Stimulated activated CD4-positive, alpha-beta T cell treated with anti-CD3 and anti-CD28 coated beads, Interleukin-1b, Interleukin-23, amount 100 ng/mL, for 48 hours (primary cell): ENCODE data around the gene XRCC1.
A peak's percentile ranks its signal among the peaks of the same experiment; 100 is the strongest.
"Not testable (repeated sequence)": the region's sequence is repeated elsewhere in the genome, so short reads cannot be mapped to it uniquely, and the experiment has no call there.

Experiments
- DNase-seq: peaks from one replicate; pipeline ENCODE4 v3.0.0-alpha.2; 2020

Gene XRCC1

DNA sequence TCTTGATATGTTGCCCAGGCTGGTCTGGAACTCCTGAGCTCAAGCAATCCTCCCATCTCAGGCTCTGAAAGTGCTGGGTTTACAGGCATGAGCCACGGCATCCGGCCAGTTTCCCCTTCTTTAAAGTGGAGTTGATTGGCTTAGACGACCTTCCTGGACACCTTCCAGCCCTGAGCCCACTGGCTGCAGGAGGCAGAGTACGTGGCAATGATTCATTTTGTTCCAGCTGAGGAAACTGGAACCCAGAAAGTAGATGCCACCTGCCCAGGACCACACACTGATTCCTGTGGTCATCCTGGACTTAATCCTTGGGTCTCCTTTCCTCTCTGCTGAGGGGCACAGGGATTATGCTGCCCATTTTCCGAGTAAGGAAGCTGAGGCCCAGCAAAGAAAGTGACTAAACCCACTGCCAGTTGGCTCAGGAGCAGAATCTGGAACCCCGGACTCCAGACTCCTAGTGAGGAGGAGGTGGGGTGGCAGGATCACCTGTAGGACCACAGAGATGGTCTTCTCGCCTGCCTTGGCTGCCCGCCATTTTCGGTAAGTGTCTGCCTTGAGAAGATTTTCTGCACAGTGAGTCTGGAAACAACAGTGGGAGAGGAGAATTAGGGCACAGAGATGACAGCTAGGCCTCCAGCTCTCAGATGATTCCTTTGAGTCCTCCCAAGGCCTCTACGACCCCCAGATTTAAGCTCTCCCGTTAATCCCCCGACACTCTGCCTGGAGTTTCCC is 737 bp downstream of the XRCC1 start:
- DNase-seq = no peak

DNA sequence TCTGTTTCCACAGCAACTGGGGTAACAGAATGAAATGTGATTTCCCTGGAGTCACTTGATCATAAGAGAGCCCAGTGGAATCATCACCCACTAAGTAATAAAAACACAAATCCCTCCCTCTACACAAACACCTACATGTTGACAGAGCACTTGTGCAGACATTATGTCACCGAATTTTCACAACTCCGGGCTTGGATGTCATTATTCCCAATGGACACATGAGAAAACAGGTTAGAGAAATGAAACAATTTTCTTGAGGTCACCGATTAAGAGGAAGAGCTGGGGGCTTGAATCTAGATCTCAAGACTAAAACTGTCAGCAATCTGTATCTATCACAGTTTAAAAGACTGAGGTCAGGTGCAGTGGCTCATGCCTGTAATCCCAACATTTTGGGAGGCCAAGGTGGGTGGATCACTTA is 3.1 kb downstream of the XRCC1 start:
- no peak for DNase-seq

DNA sequence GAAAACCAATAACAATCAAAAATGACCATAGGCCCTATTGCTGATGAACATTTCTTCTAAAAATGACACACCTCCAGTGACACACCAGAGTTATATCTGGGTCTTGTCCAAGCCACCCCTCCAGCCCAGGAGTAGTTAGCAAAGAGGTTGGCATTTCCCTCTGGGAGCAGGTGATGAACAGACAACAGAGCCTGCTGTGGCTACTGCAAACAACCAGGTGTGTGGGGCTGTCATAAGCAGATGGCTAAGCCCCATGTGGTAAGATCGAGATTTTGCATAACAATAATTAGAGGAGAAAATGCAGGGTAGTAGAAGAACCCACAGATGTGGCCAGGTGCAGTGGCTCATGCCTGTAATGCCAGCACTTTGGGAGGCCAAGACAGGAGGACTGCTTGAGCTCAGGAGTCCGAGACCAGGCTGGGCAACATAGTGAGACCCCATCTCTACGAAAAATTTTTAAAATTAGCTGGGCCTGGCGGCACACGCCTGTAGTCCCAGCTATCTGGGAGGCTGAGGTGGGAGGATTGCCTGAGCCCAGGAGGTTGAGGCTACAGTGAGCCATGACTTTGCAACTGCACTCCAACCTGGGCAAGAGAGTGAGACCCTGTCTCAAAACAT is 5.0 kb downstream of the XRCC1 start:
- no peak for DNase-seq

DNA sequence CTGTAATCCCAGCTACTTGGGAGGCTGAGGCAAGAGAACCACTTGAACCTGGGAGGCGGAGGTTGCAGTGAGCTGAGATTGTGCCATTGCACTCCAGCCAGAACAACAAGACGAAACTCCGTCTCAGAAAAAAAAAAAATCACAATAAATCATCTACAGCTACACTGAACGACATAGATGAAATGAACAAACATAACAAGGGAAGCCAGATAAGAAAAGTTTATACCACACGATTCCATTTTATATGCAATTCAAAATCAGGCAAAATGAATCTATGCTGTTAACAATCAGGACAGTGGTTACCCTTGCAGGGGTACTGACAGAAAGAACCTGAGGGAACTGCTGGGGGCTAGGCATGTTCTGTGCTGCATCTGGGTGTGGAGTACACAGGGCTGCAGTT is 5.7 kb downstream of the XRCC1 start:
- DNase-seq = no peak

DNA sequence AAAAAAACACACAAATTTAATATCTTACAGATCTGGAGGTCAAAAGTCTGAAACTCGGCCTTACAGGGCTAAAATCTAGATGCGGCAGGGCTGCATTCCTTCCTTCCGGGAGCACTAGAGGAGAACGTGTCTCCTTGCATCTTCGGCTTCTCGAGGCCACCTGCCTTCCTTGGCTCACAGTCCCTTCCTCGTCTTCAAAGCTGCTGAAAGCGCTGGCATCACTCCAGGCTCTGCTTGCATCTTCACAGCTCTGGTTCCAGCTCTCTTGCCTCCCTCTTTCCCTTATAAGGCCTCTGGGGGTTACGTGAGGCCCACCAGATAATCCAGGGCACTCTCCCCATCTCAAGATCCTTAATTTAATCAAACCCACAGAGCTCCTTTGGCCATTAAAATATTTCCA is 10.5 kb downstream of the XRCC1 start:
- DNase-seq = no peak

DNA sequence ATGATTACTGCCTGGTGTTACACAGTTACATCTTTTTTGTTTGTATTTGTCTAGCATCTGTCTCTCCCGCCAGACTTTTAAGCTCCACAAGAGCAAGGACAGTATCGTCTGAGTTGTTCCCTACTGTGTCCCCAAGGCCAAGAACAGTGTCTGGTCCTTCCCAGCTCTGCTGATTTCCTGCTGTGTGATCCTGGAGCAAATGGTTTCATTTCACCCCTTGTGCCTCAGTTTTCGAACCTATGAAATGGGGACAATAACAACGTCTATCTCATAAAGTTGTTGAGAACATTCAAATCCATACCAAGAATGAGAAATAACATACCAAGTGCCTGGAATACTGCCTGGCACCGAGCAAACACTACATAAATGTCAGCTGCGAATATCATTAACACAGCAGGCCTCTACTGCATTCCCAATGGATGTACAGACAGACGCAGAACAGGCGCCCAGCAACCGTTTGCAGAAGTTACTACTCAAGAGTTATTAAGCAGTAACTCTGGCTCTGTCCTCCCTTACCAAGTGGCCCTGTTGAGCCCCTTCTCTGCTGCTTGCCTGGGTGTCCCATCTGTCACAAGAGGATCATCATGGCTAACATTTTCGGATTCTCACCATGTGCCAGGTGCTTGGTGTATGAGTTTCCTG is 11.4 kb downstream of the XRCC1 start:
- DNase-seq = no peak

DNA sequence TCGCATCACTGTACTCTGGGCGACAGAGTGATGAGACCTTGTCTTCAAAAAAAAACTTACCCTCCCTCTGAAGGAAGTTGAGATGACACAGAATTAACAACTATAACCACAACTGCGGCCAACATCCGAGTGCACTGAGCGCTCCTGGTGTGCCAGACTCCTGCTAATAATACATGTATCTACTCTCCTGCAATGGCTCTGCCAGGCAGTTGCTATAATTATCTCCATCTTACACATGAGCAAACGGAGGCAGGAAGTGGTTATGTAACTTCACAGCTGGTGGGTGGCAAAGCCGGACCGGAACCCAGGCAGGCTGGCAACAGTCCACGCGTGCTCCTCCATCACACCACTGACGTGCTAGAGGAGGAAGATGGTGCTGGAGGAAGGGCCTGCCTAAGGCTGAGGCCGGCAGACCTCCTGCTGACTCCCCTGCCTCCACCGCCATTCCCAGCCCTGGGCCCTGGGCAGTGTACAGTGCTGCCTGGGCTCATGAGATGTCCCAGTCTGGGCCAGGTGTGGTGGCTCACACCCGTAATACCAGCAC is 12.6 kb downstream of the XRCC1 start:
- peak; percentile 72 for DNase-seq

DNA sequence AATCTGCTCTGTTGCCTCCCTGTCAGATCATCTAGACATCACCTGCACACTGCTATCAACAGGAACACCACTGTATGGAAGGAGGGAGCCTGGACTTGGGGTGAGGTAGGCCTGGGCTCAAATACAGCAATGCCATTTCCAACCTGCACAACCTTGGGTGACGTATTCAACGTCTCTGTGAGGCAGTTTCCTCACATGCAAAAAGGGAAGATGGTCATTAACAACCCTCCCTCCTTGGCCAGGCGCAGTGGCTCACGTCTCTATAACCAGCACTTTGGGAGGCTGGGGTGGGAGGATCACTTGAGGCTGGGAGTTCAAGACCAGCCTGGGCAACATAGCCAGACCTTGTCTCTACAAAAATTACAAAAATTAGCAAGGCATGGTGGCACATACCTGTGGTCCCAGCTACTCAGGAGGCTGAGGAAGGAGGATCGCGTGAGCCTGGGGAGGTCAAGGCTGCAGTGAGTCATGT is 13.1 kb downstream of the XRCC1 start:
- DNase-seq = no peak

DNA sequence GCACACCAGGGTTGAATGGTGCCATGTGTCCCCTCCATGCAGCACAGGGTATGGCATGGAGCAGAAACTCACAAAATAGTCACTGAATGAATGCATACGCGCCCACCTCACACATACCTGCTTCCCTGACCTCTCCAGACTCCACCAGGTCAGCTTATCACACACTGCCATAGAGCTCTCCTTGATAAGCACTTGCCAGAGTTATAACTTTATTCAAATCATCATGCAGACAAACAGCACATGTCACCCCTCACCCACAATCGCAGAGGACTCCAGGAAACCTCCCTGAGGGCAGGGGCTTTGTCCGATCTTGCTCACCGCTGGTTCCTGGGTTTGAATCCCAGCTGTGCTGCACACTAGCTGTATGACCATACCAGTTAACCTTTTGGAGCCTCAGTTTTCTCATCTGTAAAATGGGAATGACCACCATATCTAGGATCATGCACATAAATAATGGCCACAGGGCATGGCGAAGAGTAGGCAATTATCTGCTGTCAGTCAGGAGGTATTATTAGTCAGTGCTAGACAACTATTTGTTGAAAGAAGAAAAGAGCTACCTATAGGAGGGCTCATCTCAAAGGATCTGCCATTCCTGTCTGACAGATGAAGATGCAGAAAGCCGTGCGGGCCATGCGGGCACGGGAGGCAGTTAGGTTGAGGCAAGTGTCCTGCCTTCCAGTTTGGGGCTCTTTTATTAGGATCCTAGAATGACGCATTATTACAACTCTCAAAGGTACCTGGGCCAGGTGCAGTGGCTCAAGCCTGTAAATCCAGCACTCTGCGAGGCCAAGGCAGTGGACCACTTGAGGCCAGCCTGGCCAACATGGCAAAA is 14.0 kb downstream of the XRCC1 start:
- no peak for DNase-seq

DNA sequence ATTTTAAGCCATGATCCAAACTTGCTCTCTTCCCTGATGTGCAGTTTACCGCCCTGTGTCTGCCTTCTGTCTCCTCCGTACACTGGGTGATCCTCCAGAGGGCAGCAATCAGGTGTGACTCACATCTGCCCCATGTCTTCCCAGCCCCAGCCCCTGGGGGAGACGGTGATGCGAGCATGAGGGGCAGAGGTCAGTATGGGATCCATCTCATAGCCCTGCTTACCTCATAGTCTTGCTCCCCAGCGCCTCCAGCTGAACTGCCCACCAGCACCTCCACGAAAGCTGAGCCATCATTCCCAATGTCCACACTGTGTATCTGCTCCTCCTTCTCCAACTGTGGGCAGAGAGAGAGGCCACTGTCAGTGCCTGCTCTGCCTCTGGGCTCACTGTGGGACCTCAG is 14.6 kb downstream of the XRCC1 start:
- DNase-seq = no peak

DNA sequence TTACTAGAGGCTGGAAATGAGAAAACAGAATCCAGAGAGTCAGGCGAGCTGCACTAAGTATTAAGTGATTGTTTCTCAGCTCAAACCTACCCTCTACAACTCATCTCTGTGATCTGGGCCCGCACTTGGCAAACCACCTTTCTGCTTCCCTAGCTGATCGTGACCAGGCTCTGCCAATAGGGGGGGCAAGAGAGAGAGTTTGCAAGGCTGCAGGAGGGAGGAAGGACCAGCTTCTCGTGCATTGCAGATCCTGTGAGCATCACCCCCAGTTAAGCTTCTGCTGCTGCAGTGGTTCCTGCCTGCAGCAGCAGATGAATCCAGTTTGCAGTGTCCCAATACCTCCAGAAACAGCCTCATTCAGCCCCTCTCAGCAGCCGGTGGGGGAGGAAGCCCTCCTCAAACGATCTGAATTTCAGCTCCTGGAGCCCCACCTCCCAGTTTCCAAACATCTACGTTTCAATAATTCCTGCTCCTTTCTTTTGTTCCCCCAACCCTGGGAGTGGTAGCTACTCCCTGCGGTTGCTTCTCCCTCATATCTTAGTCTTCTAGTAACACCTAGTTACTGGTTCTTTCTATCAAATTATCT is 20.0 kb downstream of the XRCC1 start:
- peak; percentile 80 for DNase-seq

DNA sequence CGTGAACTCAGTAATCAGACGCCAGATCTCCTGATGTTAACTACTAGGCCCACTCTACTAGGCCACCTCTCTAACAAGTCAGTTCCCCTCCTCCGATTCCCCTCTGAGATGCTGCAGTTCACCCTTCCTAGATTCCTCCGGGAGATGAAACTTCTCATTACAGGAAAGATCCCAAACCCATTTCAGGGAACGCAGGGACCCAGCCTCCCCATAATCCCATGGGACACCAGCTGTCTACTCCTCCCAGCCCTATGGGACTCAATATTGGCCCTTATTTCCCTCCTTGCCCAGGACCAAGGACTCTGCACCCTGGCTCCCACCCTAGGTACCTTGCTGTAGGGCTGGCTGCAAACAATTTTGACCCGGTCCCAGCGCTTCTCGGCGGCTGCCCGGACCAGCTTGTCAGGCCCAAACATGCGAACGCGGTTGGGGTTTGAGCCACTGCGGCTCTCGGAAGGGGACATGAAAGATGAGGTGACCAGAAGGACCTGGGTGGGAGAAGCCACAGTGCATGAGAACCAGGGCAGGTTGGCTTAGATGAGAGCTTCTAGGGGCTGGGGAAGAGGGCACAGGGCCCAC is 20.9 kb downstream of the XRCC1 start:
- no peak for DNase-seq

DNA sequence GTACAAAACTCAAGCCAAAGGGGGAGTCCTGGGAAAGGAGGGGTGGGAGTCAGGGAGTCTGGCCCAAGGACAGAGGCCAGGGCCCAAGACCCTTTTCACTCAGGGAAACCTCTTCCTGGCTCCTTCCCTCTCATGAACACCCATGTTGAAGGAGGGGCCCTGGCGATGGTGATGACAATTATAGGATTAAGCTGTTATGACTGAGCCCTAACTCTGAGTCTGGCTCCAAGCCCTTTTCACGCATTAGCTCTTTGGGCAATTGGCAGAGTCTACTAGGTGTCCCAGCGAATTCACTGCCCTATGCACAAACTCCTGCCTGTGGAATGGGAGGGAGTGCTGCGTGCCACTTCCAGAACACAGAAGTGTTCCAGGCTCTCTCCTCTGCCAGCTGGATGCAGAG is 21.7 kb downstream of the XRCC1 start:
- no peak for DNase-seq

DNA sequence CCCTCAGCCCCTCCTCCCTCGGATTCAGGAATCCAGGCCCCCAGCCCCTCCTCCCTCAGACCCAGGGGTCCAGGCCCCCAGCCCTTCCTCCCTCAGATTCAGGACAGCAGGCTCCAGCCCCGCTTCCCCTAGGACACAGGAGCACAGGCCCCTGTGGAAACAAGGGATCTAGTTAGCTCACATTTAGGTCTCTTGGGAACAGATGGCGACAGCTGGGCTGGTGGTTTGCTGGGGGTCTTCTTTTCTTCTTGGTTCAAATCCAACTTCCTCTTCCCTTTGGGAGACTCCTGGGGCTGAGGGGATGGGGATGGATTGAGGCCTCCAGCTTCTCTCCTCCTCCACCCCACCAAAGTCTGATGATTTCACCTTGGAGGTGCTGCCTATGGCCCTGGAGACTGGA is 22.7 kb downstream of the XRCC1 start:
- DNase-seq = no peak

DNA sequence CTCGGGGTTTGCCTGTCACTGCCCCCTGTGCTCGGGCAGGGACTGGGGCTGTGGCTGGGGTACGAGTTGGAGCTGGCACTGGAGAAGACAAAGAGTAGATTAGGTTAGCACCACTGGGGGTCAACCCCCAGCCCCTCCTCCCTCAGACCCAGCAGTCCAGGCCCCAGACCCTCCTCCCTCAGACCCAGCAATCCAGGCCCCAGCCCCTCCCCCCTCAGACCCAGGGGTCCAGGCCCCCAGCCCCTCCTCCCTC is 23.2 kb downstream of the XRCC1 start:
- no peak for DNase-seq

DNA sequence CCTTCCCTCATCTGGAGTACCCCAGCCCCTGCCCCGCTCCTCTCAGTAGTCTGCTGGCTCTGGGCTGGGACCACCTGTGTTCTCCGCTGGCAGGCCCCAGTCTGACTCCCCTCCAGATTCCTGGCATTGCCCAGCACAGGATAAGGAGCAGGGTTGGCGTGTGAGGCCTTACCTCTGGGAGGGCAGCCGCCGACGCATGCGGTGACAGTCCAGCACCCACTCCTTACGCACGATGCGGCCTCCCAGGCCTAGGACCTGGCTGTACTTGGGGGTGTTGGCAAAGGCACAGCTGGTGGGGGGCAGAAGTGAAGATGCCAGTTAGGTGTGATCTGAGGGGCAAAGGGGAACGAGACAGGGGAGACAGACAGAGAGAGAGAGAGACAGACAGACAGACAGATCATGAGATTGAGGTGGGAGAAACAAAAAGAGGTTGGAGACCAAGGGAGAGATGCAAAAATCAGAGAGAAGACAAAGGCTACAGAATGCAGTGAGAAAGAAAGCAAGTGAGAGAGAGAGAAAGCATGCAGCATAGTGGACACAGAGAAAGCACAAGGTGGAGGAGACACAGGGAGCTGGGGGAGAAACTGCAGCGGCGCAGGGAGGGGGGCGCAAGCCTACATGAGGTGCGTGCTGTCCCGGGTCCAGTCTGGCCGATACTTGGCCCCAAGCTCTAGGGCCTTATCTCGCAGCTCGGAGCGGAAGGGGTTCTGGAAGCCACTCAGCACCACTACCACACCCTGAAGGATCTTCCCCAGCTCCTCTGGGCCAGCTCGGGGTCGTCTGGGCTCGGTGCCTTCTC is 23.7 kb downstream of the XRCC1 start:
- DNase-seq = no peak

DNA sequence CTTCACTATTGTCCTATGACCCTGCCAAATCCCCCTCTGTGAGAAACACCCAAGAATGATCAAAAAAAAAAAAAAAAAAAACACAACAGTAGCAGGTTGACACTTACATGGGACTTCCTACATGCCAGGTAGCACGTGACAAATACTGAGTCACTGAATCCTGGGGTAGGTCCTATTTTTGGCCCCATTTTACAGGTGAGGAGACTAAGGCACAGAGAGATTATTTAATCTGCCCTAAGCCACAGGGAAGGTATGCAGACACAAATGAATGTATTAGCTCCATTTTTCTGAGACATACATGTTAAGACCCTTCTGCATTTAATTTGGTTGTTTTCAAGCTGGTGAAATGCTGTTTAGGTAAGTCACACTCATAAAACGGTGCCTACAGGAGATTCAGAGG is 26.6 kb downstream of the XRCC1 start:
- no peak for DNase-seq

DNA sequence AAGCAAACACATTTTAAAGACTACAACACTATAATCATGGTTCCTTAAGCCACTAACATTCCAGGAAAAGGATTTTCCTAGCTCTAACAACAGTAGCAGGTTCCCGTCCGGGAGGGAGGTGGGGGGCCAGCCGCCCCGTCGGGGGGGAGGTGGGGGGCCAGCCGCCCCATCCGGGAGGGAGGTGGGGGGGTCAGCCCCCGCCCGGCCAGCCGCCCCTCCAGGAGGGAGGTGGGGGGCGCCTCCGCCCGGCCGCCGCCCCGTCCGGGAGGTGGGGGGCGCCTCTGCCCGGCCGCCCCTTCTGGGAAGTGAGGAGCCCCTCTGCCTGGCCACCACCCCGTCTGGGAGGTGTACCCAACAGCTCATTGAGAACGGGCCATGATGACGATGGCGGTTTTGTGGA is 27.4 kb downstream of the XRCC1 start:
- DNase-seq = not testable (repeated sequence)

DNA sequence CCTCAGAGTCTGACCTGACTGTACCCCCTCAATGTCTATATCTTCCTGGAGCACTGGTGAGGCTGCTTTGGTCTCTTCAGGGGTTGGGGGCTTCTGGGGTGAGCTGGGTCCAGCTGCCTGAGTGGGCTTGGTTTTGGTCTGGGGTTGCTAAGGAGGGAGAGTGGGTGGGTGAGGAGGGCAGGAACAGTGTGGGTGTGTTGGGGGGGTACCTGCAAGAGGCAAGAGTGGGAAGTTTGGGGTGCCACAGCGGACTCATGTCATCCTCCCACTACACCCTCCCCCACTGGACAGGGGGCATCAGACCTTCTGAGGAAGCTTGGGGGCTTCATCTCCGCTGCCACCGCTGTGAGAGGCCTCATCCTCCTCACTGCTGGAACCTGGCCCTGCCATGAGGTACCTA is 28.7 kb downstream of the XRCC1 start:
- no peak for DNase-seq

DNA sequence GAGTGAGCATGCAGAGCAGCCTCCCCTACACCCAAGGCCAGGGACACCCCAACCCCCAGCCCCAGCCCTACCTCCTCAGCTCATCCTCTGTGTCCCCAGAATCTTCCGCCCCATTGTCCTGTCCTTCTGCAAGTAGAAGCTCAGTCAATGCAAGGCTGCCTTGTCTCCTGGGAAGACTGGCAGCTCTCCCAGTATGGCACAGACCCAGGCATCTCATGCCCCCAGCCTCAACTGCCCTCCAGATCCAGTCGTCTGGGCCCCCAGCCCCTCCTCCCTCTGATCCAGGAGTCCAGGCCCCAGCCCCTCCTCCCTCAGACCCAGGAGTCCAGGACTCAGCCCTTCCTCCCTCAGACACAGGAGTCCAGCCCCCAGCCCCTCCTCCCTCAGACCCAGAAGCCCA is 29.3 kb downstream of the XRCC1 start:
- DNase-seq = no peak

DNA sequence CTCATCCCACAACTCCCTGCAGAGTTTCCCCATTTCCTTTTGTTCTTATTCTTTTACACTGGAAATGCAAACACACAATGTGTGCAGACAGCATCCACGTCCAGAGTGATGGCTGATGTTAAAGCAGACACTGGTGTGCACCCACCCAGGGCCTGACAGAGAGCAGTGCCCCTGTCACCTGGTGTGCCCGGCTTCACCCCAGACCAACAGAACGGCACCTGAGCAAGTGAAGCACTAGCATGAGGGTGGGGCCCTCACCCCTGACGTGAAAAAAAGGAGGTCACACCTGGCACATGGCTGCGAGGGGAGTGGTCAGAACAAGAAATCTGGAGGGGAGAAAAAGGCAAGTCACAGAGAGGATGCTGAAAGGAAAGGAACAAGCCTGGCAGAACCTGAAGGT is 30.1 kb downstream of the XRCC1 start:
- no peak for DNase-seq

DNA sequence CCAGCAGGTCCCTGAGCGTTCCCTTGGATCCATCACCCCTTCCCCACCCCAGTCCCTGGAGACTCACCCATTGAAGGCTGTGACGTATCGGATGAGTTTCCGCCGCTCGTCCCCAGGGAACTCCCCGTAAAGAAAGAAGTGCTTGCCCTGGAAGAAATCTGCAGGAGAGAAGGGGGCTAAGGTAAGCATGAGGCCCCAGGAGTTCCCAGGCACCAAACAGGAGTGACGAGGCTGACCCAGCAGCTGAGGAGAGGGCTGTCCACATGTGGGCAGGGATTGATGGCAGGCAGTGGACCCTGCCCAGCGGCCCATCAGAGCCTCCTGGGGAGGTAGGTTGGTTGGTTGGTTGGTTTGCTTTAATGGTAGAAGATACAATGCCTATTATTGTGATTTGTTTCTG is 31.2 kb downstream of the XRCC1 start:
- no peak for DNase-seq
